ENCODE results near the gene RFTN1. TPM values are rescaled to one million over a fixed set of nuclear protein-coding genes. Genes with fewer than 3 reads are reported as not detected.
"Not testable (repeated sequence)": the region's sequence is repeated elsewhere in the genome, so short reads cannot be mapped to it uniquely, and the experiment has no call there.

RFTN1 gene
- total RNA-seq, 1 donor from 2014 or later, result 52.1 TPM

DNA sequence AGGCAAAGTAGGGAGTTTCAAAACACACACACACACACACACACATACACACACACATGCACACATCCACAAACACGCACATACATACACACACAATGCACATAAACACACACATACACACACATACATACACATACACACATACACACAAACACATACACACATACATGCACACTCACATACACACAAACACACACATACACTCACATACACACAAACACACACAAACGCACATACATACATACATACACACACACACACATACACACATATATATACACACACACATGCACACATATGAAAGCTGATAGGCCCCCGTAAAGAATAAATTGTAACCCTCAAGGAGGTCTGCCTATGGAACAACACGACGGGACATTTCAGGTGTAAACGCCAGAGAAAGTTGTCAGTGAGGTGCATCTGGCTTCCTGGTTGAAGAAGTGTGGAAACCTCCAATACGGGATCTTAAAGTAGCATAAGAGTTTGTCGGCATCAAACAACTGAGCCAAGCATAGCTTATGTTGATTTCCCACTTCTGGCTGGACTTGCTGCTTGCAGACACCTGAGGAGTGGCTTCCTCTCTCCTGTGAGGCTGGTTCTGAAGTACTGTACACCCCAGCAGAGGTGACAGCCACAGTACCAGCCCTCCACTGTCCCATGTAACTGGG lies 5.8 kb downstream of the RFTN1 start:
- intact Hi-C loops (cut with micrococcal nuclease), result no loop called here

DNA sequence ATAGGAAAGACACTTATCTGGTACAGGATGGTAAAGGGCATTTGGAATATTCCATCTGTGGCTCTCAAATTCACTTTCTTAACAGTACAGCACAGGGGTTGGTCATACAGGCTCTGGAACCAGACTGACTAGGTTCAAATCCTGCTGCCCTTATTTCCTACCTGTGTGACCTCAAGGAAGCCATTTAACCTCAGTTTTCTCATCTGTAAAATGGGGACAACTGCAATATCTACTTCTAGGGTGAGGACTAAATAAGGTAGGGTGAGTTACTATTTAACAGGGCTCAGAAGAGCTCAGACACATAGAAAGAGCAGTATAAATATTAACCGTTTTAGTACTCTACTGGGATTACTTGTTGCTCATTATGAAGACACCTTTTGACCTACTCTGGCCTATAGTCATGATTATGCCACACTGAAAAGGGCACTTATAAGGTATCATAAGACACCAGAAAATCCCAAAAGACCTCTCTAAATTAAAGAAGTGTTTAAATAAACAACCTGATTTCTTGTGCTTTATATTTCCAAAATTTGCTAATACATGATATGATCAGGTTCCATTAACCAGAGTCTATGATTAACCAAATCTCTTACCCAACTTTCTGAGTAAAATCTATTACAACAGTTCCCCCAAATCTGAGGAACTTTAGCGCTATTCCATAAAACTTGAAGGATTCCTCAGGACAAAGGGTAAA lies 6.5 kb downstream of the RFTN1 start:
- intact Hi-C loops (cut with micrococcal nuclease), result no loop called here

- intact Hi-C loops (cut with micrococcal nuclease), result no loop called here
These were observed 7.0 kb downstream of the RFTN1 start for GRCh38 chr3:16506451-16506850.

DNA sequence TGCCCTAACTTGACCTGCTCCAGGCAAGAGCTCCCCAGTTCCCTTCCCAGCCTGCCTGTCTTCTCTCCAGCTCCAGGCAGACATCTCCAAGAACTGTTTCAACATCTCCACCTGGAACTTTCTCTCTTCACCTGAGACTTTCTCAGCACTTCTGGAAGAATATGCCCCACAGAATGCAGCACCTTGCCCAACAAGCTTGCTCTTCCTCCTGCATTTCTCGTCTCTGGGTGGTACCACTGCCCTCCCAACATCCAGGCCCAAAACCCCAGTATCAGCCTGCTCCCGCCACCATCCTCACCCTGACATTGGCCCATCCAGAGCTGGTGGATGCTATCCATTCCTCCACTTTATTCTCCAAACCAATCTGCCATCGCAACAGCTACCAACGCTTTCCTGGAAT lies 8.8 kb downstream of the RFTN1 start:
- intact Hi-C loops (cut with micrococcal nuclease), result no loop called here

DNA sequence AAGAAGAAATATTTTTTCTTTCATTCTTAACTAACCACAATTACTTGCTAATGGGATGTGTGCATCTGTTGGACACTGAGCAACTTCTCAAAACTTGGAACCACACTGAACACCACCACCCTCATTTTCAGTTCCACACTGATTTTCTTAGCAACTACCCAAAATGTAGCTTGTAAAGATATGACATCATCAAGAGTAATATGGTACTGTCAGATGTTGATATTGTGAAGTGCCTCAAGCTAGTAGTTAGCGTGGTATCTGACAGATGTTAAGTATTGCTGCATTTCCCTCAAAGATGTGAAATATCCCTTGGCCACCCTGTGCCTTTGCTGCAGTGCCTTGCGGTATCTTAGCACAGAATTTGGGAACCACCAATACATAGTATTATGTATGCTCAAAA lies 9.3 kb downstream of the RFTN1 start:
- intact Hi-C loops (cut with micrococcal nuclease), result no loop called here

GRCh38 chr3:16503191-16503776 lies 10.2 kb downstream of the RFTN1 start:
- intact Hi-C loops (cut with micrococcal nuclease), result no loop called here

DNA sequence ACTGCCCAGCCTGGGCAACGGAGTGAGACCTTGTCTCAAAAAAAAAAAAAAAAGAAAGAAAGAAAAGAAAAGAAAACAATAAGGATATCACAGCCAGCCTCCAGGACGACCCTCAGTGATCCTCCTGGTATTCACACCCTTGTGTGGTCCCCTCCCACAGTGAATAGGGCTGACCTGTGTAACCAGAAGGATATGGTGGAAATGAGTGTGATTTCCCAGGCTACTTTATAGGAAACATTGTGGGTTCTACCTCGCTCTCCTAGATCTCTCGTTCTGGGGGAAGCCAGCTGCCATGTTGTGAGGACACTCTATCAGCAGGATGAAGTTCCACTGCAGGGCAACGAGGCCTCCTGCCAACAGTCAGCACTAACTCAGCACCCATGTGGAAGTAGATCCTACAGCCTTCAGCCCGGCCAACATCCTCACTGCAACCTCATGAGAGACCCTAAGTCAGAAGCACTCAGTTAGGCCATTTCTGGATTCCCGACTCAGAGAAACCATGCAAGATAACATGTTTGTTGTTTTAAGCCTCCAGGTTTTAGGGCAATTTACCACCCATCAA lies 11.1 kb downstream of the RFTN1 start:
- intact Hi-C loops (cut with micrococcal nuclease), result no loop called here

DNA sequence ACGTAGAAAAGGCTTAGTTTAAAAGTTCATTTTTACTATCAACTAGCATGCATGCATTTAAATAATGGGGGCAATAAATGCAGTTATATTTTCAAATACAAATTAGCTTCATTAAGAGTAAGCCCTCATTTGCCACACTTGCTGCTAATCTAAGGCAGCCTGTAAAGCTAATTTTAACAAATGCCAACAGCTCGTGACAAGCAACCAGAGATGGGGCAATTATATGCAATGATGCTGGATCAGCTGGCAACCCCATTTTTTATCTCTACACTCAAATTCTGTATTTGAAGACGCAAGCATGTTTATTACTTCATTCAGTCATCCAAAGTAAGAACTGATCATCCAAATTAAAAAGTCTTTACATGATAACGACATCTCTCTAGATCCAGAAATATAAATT lies 12.1 kb downstream of the RFTN1 start:
- intact Hi-C loops (cut with micrococcal nuclease), result no loop called here

DNA sequence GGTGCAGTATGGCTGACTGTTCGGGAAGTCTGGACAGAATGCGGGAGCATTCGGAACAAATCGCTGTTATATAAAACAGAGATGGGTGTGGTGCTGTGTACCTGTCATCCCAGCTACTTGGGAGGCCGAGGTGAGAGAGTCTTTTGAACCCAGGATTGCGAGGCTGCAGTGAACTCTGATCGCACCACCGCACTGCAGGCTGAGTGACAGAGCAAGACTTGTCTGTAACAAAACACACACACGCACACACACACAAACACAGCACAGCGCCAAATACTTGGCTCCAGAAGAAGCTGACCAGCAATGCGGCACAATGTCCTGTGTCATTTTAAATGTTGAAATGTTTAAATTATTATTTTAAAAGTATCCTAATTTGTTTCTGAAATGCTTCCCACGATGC lies 12.6 kb downstream of the RFTN1 start:
- intact Hi-C loops (cut with micrococcal nuclease), result no loop called here

DNA sequence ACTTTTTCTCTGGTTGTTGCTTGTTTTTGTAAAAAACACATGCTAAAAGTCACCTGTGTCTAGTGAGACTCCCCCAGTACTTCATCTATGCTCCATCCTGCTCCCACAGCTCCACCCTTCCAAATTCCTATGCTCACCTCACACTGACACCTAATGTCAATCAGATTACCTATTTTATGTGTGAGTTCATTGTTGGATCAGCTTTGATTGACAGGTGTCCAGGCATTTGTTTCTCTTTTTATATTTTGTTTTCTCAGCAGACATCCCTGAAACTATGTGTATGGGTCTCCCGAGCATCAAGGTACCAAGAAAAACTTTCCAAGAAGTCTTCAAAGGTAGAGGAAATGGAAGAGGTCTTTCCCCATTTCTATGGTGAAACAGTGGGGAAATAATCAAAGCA lies 13.4 kb downstream of the RFTN1 start:
- intact Hi-C loops (cut with micrococcal nuclease), result no loop called here

DNA sequence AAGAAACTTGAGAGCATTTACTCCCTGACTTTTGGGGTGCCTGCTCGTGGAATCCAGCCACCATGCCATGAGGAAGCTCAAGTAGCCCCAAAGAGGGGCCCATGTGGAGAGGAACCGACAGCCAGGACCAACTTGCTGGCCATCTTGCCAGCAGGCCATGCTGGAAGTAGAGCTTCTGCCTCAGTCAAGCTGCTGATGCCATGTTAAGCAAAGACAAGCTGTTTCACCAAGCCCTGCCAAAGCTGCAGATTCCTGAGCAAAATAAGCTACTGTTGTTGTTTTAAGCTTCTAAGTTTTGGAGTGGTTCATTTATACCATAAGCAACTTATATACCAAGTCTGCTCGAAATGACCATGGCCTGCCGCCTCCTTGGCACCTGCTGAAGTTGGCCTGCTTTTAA lies 14.1 kb downstream of the RFTN1 start:
- intact Hi-C loops (cut with micrococcal nuclease), result no loop called here

DNA sequence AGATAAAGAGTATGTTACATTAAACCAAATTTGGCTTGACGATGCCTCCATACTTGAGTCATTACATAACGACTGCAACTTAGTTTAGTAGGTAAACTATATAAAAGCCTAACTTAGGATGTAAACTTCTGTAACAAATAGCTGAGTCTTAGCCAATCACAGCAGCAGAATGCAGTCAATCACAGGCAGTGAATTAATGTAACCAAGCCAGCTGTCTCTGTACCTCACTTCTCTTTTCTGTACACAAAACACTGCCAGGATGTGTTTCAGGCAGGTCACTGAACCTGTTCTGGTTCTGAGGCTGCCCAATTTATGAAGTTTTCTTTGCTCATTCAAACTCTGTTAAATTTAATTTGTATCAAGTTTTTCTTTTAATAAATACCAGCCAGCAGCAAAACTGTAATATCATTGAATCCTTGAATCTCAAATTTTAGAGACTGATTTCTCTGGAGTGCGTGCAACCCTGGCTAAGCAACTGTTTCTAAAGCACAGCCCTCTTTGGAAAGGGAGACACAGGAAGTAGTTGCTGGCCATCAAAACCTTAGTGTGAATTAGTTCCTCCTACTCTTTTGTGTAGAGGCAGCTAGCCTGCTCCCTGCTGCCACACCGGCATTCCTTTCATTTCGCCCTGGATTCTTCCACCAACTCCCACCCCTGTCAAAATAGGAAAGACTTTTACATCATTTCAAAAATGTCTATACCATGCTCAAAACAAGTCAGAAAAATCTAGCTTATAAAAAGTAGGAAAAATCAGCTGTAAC lies 15.2 kb downstream of the RFTN1 start:
- intact Hi-C loops (cut with micrococcal nuclease), result no loop called here

DNA sequence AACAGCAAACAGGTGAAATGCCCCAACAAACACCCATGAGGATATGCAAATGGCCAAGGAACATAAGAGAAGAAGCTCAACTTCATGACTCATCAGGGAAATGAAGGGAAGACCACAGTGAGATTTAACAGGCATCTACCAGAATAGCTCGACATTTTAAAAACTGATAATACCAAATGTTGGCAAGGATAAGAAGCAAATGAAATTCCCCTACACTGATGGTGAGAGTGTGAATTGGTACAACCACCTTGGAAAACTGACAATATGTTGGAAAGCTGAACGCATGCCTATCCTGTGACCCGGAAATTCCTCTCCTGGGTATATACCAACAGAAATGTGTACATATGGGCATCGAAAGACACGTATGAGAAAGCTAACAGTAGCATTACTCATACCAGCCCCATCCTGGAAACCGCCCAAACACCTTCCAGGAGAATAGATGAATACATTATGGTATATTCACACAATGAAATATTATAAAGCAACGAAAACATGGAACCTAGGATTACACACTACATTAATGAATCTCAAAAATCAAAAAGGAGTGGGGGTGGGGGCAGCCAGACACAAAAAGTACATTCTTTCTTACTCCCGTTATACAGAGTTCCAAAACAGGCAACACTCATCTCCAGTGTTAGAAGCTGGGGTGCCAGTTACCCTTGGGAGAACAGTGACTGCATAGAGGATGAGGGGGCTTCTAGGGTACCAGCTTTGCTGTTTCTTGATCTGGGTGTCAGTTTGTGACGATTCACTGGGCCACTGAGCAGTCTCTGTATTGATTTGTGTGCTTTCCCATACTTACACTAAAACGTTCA lies 16.9 kb downstream of the RFTN1 start:
- intact Hi-C loops (cut with micrococcal nuclease), result no loop called here

- intact Hi-C loops (cut with micrococcal nuclease), result no loop called here
These were observed 17.5 kb downstream of the RFTN1 start for GRCh38 chr3:16496008-16496407.

GRCh38 chr3:16494814-16495431 lies 18.6 kb downstream of the RFTN1 start:
- intact Hi-C loops (cut with micrococcal nuclease), result no loop called here

GRCh38 chr3:16494094-16494493 lies 19.4 kb downstream of the RFTN1 start:
- intact Hi-C loops (cut with micrococcal nuclease), result no loop called here

DNA sequence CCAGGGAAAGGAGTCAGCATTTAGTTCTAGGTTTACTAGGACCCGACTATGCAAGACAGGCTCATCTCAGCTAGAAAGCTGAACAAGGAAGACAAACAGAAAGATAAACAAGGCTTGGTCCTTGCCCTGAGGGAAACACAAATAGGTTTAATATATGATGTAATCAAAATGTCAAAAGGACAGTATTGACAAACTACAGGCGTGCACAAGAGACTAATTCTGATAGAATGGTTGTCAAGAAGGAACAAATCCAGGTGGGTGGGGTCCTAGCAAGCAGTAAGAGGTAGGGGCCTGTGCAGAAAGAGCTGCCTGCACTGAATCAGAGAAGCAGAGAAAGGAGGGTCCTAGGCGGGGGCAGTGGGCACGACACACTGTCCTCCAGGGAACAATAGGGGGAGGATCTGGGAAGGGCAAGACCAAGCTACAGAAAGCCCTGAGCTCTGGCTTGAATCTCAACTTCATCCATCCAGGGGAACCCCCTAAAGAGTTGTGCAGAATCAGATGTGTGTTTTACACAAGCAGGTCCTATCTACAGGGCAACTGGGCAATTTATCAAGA lies 23.4 kb downstream of the RFTN1 start:
- intact Hi-C loops (cut with micrococcal nuclease), result no loop called here

DNA sequence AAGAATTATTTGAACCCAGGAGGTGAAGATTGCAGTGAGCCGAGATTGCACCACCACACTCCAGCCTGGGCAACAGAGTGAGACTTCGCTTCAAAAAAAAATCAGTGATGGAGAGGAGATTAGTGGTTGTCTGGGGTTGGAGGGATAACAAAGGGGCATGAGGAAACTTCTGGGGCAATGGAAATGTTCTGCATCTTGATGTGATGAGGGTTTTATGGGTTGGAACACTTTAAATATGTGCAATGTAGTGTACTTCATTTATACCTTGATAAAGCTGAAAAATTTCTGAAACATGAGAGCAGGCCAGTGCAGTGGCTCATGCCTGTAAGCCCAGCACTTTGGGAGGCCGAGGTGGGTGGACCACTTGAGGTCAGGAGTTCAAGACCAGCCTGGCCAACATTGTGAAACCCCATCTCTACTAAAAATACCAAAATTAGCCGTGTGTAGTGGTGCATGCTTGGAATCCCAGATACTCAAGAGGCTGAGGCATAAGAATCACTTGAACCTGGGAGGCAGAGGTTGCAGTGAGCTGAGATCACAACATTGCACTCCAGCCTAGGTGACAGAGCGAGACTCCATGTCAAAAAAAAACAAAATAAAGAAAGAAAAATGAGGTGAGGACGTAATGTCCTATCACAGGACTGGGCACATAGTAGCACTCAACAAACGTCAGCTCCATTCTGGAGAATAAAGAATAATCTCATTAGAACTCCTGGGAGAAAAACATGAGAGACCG lies 24.0 kb downstream of the RFTN1 start:
- intact Hi-C loops (cut with micrococcal nuclease), result not testable (repeated sequence)

DNA sequence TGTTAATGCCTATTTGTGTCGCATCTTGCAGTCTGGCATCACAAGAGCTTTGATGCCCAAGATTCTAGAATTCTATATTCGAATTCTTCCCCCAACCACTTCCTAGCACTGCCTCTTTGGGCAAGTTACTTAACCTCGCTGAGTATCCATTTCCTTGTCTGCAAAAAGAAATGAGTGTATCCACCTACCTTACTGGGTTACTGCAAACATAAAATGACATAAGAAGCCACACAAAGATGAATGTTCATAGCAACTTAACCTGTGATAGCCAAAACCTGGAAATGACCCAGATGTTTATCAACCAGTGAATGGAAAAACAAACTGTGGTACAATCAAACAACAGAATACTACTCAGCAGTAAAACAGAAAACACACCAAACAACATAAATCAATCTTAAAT lies 24.9 kb downstream of the RFTN1 start:
- intact Hi-C loops (cut with micrococcal nuclease), result no loop called here
